22Rv1 (cell line): ENCODE data around the gene PWWP2B.

Experiments used
- H3K27ac ChIP-seq: fragments of 450-650 bp; 2 replicates; pipeline ENCODE4 v1.5.1; 2017
- ZFX ChIP-seq: fragments of 450-650 bp; IDR thresholded peaks from 2 replicates; pipeline ENCODE4 v1.6.1; 2017; ENCODE audit warnings: antibody characterized with exemption, borderline replicate concordance
- TF ChIP-seq, protein P1 (sequence below): fragments of 450-650 bp; IDR thresholded peaks from 2 replicates; pipeline ENCODE4 v1.5.1; 2017; ENCODE audit warnings: mild to moderate bottlenecking

Gene PWWP2B

DNA sequence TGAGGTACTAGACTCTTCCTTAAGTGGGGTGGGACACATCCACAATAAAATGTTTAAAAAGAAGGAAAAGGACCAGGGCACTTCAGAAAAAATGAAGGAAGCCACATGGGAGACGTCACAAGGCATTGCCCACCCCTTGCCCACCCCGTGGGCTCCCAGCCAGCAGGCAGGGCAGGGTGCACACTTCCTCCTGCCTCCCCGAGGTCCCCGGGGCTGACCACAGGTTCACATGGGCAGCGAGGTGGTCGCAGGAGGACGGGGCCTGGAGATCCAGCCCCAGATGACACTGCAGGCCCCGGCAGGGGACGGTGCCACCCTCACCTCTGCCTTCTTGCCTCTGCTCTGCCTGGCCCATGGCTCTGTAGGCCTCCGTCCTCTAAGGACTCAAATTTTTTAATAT lies 45.6 kb downstream of the PWWP2B start:
- no peak for TF ChIP-seq ZFX
- TF ChIP-seq, protein P1, sequence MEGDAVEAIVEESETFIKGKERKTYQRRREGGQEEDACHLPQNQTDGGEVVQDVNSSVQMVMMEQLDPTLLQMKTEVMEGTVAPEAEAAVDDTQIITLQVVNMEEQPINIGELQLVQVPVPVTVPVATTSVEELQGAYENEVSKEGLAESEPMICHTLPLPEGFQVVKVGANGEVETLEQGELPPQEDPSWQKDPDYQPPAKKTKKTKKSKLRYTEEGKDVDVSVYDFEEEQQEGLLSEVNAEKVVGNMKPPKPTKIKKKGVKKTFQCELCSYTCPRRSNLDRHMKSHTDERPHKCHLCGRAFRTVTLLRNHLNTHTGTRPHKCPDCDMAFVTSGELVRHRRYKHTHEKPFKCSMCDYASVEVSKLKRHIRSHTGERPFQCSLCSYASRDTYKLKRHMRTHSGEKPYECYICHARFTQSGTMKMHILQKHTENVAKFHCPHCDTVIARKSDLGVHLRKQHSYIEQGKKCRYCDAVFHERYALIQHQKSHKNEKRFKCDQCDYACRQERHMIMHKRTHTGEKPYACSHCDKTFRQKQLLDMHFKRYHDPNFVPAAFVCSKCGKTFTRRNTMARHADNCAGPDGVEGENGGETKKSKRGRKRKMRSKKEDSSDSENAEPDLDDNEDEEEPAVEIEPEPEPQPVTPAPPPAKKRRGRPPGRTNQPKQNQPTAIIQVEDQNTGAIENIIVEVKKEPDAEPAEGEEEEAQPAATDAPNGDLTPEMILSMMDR, result no peak
- H3K27ac ChIP-seq, result no peak overlapping the region

DNA sequence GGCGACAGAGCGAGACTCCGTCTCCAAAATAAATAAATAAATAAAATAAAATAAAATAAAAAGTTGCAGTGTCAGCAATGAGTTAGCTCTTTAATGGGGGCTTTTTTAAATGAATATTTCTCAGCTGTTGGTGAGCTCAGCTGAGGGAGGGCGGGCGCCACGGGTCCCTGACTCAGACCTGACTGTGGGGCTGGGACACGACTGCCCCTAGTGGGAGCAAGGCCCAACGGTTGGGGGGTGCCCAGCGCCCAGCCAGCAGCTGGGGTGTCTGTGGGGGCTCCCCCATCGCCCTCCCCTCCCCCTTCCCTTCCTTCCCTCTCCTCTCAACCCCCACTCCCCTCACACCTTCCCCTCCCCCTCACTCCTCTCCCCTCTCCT lies 46.6 kb downstream of the PWWP2B start:
- no peak overlapping the region for H3K27ac ChIP-seq
- no peak for TF ChIP-seq ZFX
- TF ChIP-seq, protein P1, result no peak

DNA sequence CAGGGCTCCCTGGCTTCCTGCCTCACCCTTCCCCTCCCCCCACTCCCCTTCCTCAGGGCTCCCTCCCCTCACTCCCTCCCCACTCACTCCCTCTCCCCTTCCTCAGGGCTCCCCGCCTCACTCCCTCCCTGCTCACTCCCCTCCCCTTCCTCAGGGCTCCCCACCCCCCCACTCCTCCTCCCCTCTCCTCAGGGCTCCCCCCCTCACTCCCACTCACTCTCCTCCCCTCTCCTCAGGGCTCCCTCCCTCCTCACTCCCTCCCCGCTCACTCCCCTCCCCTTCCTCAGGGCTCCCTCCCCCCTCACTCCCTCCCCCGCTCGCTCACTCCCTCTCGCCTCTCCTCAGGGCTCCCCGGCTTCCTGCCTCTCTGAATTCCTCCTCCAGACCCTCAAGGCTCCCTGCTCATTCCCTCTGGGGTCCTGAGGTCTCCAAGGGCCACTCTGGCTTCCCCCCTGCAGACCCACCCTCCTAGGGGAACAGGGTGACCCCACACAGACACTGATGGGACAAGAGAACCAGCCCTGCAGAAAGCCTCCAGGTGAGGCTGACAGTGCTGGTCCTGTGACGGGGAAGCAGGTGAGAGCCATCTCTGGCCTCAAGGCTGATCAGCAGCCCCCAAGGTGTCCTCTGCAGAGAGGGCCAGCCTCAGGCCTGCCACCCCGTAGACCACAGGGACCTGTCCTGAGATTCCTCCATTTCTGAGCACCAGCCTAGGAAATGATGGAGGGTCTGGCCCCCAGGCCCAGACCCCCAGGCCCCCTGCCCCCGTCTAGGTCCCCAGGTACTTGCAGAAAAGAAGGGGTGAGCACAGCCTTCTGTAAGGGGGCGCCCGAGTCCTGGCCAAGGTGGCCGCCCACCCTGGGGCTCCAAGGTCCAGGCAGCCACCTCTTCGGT lies 47.2 kb downstream of the PWWP2B start:
- TF ChIP-seq, protein P1, result no peak
- no peak for TF ChIP-seq ZFX

DNA sequence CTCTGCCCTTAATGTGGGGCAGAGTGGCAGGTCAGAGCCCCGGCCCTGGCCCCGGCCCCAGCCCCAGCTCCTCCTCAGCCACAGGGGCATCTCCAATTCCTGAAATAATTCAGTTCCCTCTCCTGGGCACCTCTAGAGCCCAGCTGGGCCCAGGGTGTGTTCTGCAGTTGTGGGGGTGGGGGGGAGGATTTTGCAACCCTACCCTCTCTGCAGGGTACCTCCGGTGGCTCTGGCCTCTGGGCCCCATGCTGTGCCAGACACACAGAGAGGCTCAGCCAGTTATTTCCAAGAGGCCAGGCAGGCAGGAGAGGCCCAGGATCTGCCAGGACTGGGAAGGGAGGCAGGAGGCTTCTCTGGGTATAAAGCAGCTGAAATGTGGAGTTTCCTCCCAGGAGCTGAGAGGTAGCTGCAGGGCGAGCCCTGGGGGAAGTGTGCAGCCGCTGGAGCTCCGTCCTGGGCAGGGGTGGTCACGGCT lies 47.9 kb downstream of the PWWP2B start:
- no peak for TF ChIP-seq ZFX
- TF ChIP-seq, protein P1, result no peak
- H3K27ac ChIP-seq, result no peak overlapping the region

More for the DNA sequence above, 47.2 kb downstream of the PWWP2B start:
- no peak overlapping the region for H3K27ac ChIP-seq

DNA sequence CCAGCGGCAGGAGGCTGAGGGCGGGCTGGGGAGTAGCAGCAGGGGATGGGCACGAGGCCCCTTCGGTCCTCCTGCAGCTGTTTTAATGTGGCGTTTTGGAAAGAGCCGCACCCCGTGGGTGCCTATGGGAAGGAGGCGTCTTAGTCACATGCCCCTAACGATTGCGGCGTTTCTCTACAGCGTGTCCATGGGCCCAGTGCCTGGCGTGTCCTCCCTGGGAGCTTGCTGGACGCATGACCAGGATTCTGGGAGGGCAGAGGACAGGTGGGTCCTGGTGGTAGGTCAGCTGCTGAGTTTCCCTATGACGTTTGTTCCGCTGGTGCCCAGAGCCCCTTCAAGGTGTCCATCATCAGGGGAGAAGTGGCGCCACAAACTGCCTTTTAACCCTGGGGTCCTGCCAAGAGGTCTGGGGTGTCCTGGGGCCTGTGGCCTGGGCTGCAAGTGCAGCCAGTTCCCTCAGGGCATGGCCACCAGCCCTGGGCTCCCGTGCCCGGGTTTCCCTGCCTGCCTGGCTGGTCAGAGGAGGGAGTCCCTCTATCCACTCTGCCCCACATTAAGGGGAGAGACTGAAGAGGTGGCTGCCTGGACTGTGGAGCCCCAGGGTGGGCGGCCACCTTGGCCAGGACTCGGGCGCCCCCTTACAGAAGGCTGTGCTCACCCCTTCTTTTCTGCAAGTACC lies 48.7 kb downstream of the PWWP2B start:
- H3K27ac ChIP-seq, result no peak overlapping the region; the same call in 1 of the 2 replicates
- TF ChIP-seq, protein P1, result no peak
- TF ChIP-seq ZFX, result no peak

DNA sequence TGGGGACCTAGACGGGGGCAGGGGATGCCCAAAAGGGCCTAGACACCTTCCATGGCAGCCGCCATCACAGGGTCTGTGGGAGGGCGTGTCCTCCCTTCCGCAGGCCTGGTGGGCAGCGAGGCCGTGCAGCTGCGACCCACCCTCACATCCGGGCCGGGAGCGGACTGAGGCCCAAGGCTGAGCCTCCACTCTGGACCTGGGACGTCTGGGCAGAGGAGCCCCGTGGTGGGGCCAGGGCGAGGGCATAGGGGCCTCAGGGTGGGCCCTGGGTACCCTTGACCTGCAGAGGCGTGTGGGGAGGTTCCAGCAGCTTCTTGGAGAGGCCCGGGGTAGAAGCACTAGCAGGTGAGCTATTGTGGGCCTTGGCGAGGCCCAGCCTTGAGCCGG lies 49.2 kb downstream of the PWWP2B start:
- TF ChIP-seq ZFX, result no peak
- TF ChIP-seq, protein P1, result no peak
- peak overlapping the region; percentile 47 for H3K27ac ChIP-seq
